Kidney epithelial cell (primary cell): ENCODE results near the gene CDK17. TPM values are rescaled to one million over a fixed set of nuclear protein-coding genes. Genes with fewer than 3 reads are reported as not detected.
"Not testable (repeated sequence)": the region's sequence is repeated elsewhere in the genome, so short reads cannot be mapped to it uniquely, and the experiment has no call there.

Experiments used
- DNase-seq: peaks from one replicate; pipeline ENCODE4 v3.0.0-alpha.2; 2010; ENCODE audit warnings: low read depth
- H3K27me3 ChIP-seq: 2 replicates; pipeline ENCODE4 v1.6.0; 2011; ENCODE audit warnings: low read length; ENCODE audit not compliant: control insufficient read depth, insufficient read depth
- H3K36me3 ChIP-seq: 2 replicates; pipeline ENCODE4 v1.5.1; 2011; ENCODE audit warnings: low read length; ENCODE audit not compliant: control insufficient read depth, insufficient read depth
- H3K4me3 ChIP-seq: 2 replicates; pipeline ENCODE4 v1.5.1; 2011; ENCODE audit warnings: low read depth, mild to moderate bottlenecking, control low read depth, low read length
- total RNA-seq: library from RNA; depleted of rRNA; stranded (reverse); fragments of >200 nt; gene quantifications from 2 replicates; pipeline ENCODE4 v1.2.3, GENCODE V29; 2015
- TF ChIP-seq, protein P1 (sequence below): IDR thresholded peaks from 2 replicates; pipeline ENCODE4 v1.5.1; 2011; ENCODE audit warnings: mild to moderate bottlenecking, moderate library complexity, low read length, control low read depth, inconsistent platforms; ENCODE audit not compliant: insufficient read depth, poor library complexity, severe bottlenecking

Gene CDK17
- total RNA-seq, 1 donor from 2014 or later: 46.4 TPM

DNA sequence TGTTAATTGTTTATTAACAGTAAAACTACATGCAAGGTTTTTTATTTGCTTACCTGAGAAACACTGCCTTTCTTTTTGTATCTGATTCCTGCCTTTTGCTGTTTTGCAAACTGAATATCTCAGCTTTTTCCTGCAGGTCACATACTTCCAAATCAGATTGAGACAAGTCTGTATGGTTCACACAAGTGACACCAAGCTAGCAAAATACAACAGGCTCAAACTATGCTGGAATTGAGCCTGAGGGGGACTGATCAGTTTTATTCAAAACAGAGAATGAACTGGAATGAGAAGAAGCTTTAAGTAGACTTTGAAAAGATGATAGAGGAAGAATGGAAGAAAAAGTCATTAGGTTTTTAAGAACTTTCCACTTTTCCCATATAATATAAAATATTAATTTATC lies 12.2 kb upstream of the CDK17 start:
- TF ChIP-seq, protein P1, sequence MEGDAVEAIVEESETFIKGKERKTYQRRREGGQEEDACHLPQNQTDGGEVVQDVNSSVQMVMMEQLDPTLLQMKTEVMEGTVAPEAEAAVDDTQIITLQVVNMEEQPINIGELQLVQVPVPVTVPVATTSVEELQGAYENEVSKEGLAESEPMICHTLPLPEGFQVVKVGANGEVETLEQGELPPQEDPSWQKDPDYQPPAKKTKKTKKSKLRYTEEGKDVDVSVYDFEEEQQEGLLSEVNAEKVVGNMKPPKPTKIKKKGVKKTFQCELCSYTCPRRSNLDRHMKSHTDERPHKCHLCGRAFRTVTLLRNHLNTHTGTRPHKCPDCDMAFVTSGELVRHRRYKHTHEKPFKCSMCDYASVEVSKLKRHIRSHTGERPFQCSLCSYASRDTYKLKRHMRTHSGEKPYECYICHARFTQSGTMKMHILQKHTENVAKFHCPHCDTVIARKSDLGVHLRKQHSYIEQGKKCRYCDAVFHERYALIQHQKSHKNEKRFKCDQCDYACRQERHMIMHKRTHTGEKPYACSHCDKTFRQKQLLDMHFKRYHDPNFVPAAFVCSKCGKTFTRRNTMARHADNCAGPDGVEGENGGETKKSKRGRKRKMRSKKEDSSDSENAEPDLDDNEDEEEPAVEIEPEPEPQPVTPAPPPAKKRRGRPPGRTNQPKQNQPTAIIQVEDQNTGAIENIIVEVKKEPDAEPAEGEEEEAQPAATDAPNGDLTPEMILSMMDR: no peak
- Histone ChIP-seq H3K4me3 (no peak overlapping the region), H3K27me3 (no peaks in the 10 kb centered on the region), H3K36me3 (no peaks in the 10 kb centered on the region)
- DNase-seq: no peak

- Histone ChIP-seq H3K27me3 (no peaks in the 10 kb centered on the region), H3K4me3 (no peak overlapping the region), H3K36me3 (no peaks in the 10 kb centered on the region)
- TF ChIP-seq, protein P1: no peak
- DNase-seq: no peak
Observed at GRCh38 chr12:96409731-96410130, 9.5 kb upstream of the CDK17 start.

GRCh38 chr12:96408993-96409392 lies 8.8 kb upstream of the CDK17 start:
- TF ChIP-seq, protein P1: no peak
- Histone ChIP-seq H3K36me3 (no peaks in the 10 kb centered on the region), H3K27me3 (no peaks in the 10 kb centered on the region), H3K4me3 (no peak overlapping the region)
- DNase-seq: no peak

GRCh38 chr12:96407429-96408097 lies 7.3 kb upstream of the CDK17 start:
- not testable (repeated sequence) for H3K4me3 ChIP-seq, H3K36me3 ChIP-seq, DNase-seq, H3K27me3 ChIP-seq

- H3K36me3 ChIP-seq: no peaks in the 10 kb centered on the region
- TF ChIP-seq, protein P1: no peak
- no peak for DNase-seq
- H3K4me3 ChIP-seq: no peak overlapping the region
- H3K27me3 ChIP-seq: no peaks in the 10 kb centered on the region
Observed at GRCh38 chr12:96404696-96405095, 4.5 kb upstream of the CDK17 start.

- TF ChIP-seq, protein P1: no peak
- Histone ChIP-seq H3K27me3 (no peaks in the 10 kb centered on the region), H3K36me3 (no peaks in the 10 kb centered on the region), H3K4me3 (no peak overlapping the region)
- DNase-seq: no peak
Observed at GRCh38 chr12:96403870-96404269, 3.6 kb upstream of the CDK17 start.

- not testable (repeated sequence) for H3K36me3 ChIP-seq, H3K27me3 ChIP-seq, H3K4me3 ChIP-seq, DNase-seq
Observed at GRCh38 chr12:96402522-96402921, 2.3 kb upstream of the CDK17 start.
